ENCODE results near the gene NDUFA7.

GRCh38 chr19:8316351-8317125, 4.6 kb downstream of the NDUFA7 start:
- TF ChIP-seq EZH2 (IDR thresholded peaks at IDR 0.05; ENCODE audit: insufficient read depth, poor library complexity, severe bottlenecking) (no peak), EZH2phosphoT487 (IDR thresholded peaks at IDR 0.05; ENCODE audit: insufficient read depth, low read depth) (no peak)
